HEK293 (cell line): ENCODE results near the gene ZNRF2.

Experiments
- CTCF ChIA-PET: fragments of 350-600 bp; formaldehyde crosslinking; extraction: SDS; loops from one replicate; lab custom pipeline; 2021; ENCODE audit warnings: antibody characterized with exemption; lab: Yijun Ruan, JAX
- POLR2A ChIA-PET: fragments of 300-600 bp; formaldehyde crosslinking; extraction: SDS; loops from one replicate; lab custom pipeline; 2020; ENCODE audit warnings: antibody characterized with exemption, inconsistent platforms; lab: Yijun Ruan, JAX
- H3K27ac ChIP-seq: fragments of 200-500 bp; sonication (Bioruptor generic); 2 replicates; pipeline ENCODE4 v1.5.1; 2014; ENCODE audit warnings: low read depth, low read length, control low read depth, inconsistent platforms; ENCODE audit errors: extremely low read depth
- H3K36me3 ChIP-seq, 2 experiments: fragments of 200-500 bp in 1 of 2; sonication (Bioruptor generic) in 1 of 2; 1 replicate in 1 of 2; 2 replicates in 1 of 2; pipeline ENCODE4 v1.5.1; 2014 to 2017; ENCODE audit warnings: inconsistent platforms in 2 of 2, low read length in 2 of 2; ENCODE audit not compliant: control insufficient read depth in 2 of 2, insufficient read depth in 1 of 2
- H3K4me1 ChIP-seq: fragments of 200-500 bp; sonication (Bioruptor generic); 2 replicates; pipeline ENCODE4 v1.5.1; 2014; ENCODE audit warnings: mild to moderate bottlenecking, low read length, inconsistent platforms; ENCODE audit not compliant: control insufficient read depth, insufficient read depth
- H3K4me3 ChIP-seq: 2 replicates; pipeline ENCODE4 v1.5.1; 2011; ENCODE audit warnings: low read depth, mild to moderate bottlenecking, control low read depth, low read length, moderate library complexity
- H3K9me3 ChIP-seq: fragments of 200-500 bp; sonication (Bioruptor generic); 2 replicates; pipeline ENCODE4 v1.5.1; 2014; ENCODE audit warnings: low read depth, low read length, inconsistent platforms; ENCODE audit not compliant: control insufficient read depth, insufficient read depth
- AEBP2 ChIP-seq: fragments of 450-650 bp; formaldehyde crosslinking; IDR thresholded peaks from 2 replicates; pipeline ENCODE4 v1.5.1; 2016; ENCODE audit warnings: missing biosample characterization, missing genetic modification characterization, borderline replicate concordance
- HOXA7 ChIP-seq: sonication (generic); formaldehyde crosslinking; IDR thresholded peaks from 2 replicates; pipeline ENCODE4 v1.8.1; 2022; ENCODE audit warnings: missing genetic modification reagents, borderline replicate concordance
- SALL2 ChIP-seq: fragments of 450-650 bp; formaldehyde crosslinking; IDR thresholded peaks from 2 replicates; pipeline ENCODE4 v1.5.0; 2017; ENCODE audit warnings: missing biosample characterization, mild to moderate bottlenecking, missing genetic modification characterization, borderline replicate concordance
- ZBTB6 ChIP-seq: fragments of 450-650 bp; formaldehyde crosslinking; IDR thresholded peaks from 2 replicates; pipeline ENCODE4 v1.5.1; 2017; ENCODE audit warnings: missing biosample characterization, missing genetic modification characterization
- ZNF10 ChIP-seq: fragments of 450-650 bp; formaldehyde crosslinking; IDR thresholded peaks from 2 replicates; pipeline ENCODE4 v1.5.1; 2017; ENCODE audit warnings: missing biosample characterization, missing genetic modification characterization
- ZNF184 ChIP-seq: fragments of 450-650 bp; IDR thresholded peaks from 2 replicates; pipeline ENCODE4 v1.5.1; 2018; ENCODE audit warnings: missing biosample characterization, mild to moderate bottlenecking, missing genetic modification characterization
- ZNF214 ChIP-seq: fragments of 450-650 bp; formaldehyde crosslinking; IDR thresholded peaks from 2 replicates; pipeline ENCODE4 v1.5.1; 2017; ENCODE audit warnings: missing biosample characterization, mild to moderate bottlenecking, missing genetic modification characterization, borderline replicate concordance
- ZNF221 ChIP-seq: fragments of 450-650 bp; formaldehyde crosslinking; IDR thresholded peaks from 2 replicates; pipeline ENCODE4 v1.5.1; 2017; ENCODE audit warnings: missing biosample characterization, missing genetic modification characterization, borderline replicate concordance
- ZNF398 ChIP-seq: fragments of 450-650 bp; formaldehyde crosslinking; IDR thresholded peaks from 2 replicates; pipeline ENCODE4 v1.5.1; 2017; ENCODE audit warnings: missing biosample characterization, missing genetic modification characterization
- ZNF510 ChIP-seq: fragments of 450-650 bp; formaldehyde crosslinking; IDR thresholded peaks from 2 replicates; pipeline ENCODE4 v1.5.1; 2018; ENCODE audit warnings: mild to moderate bottlenecking, missing genetic modification characterization, missing biosample characterization; ENCODE audit not compliant: insufficient replicate concordance
- ZNF629 ChIP-seq: fragments of 450-650 bp; formaldehyde crosslinking; IDR thresholded peaks from 2 replicates; pipeline ENCODE4 v1.5.1; 2017; ENCODE audit warnings: missing biosample characterization, missing genetic modification characterization
- ZNF639 ChIP-seq: fragments of 450-650 bp; formaldehyde crosslinking; IDR thresholded peaks from 2 replicates; pipeline ENCODE4 v1.5.1; 2016; ENCODE audit warnings: missing biosample characterization, missing genetic modification characterization
- ZNF747 ChIP-seq: fragments of 450-650 bp; formaldehyde crosslinking; IDR thresholded peaks from 2 replicates; pipeline ENCODE4 v1.5.1; 2016; ENCODE audit warnings: missing biosample characterization, missing genetic modification characterization
- ZNF76 ChIP-seq: fragments of 450-650 bp; formaldehyde crosslinking; IDR thresholded peaks from 2 replicates; pipeline ENCODE4; 2016; ENCODE audit warnings: low read depth, missing biosample characterization, missing genetic modification characterization, borderline replicate concordance
- ZSCAN18 ChIP-seq: fragments of 450-650 bp; formaldehyde crosslinking; IDR thresholded peaks from 2 replicates; pipeline ENCODE4 v1.5.1; 2016; ENCODE audit warnings: missing biosample characterization, missing genetic modification characterization

The ZNRF2 gene

GRCh38 chr7:30249316-30249715 is 35.1 kb upstream of the ZNRF2 start:
- H3K36me3 ChIP-seq = no peaks in the 10 kb centered on the region
- CTCF ChIA-PET = no interaction called here
- H3K4me1 ChIP-seq = no peaks in the 10 kb centered on the region
- no peak for TF ChIP-seq ZNF639 (tag by site-specific recombination)
- TF ChIP-seq SALL2 (tag by site-specific recombination) = no peak
- no peak for TF ChIP-seq HOXA7 (CRISPR knock-in tag)
- no peak for TF ChIP-seq ZNF398 (tag by site-specific recombination)
- TF ChIP-seq ZNF10 (tag by site-specific recombination) = no peak
- TF ChIP-seq ZNF76 (tag by site-specific recombination) = no peak
- TF ChIP-seq ZSCAN18 (tag by site-specific recombination) = no peak
- no peak for TF ChIP-seq ZNF184
- TF ChIP-seq ZNF510 (tag by site-specific recombination) = no peak
- POLR2A ChIA-PET = no interaction called here
- no peak overlapping the region for H3K4me3 ChIP-seq
- H3K27ac ChIP-seq = no peak overlapping the region
- H3K9me3 ChIP-seq = no peaks in the 10 kb centered on the region

- Histone ChIP-seq H3K4me1 (no peaks in the 10 kb centered on the region), H3K27ac (no peak overlapping the region), H3K9me3 (no peaks in the 10 kb centered on the region), H3K36me3 (no peaks in the 10 kb centered on the region), H3K4me3 (no peak overlapping the region)
- TF ChIP-seq ZNF629 (tag by site-specific recombination) = no peak
- TF ChIP-seq ZNF221 (tag by site-specific recombination) = no peak
- TF ChIP-seq ZNF747 (tag by site-specific recombination) = no peak
- no peak for TF ChIP-seq ZBTB6 (tag by site-specific recombination)
- no peak for TF ChIP-seq AEBP2 (tag by site-specific recombination)
- TF ChIP-seq ZNF214 (tag by site-specific recombination) = no peak
- ChIA-PET CTCF (no interaction called here), POLR2A (no interaction called here)
These were observed 34.2 kb upstream of the ZNRF2 start for GRCh38 chr7:30249986-30250774.
